GM23338 (cell line): ENCODE measurements around the gene SELENOM. TPM values are rescaled to one million over a fixed set of nuclear protein-coding genes. Genes with fewer than 3 reads are reported as not detected.

ENCODE experiments used
- ATAC-seq: fragments of 200-7000 bp; cut with Tn5 transposase; 3 replicates; pipeline ENCODE4 v1.9.1; 2020
- DNase-seq: peaks from one replicate; pipeline ENCODE4 v3.0.0-alpha.2; 2015; ENCODE audit warnings: low spot score
- H2AFZ ChIP-seq: fragments of 200-600 bp; sonication (generic); 2 replicates; pipeline ENCODE4 v1.8.0; 2016; ENCODE audit warnings: antibody characterized with exemption, mild to moderate bottlenecking, moderate library complexity
- H3F3A ChIP-seq: fragments of 200-600 bp; sonication (generic); replicated peaks from 2 replicates; pipeline ENCODE4 v1.8.0; 2017; ENCODE audit warnings: antibody characterized with exemption, mixed run types, low read depth
- H3K27ac ChIP-seq: fragments of 200-600 bp; sonication (generic); 2 replicates; pipeline ENCODE4 v1.6.1; 2016; ENCODE audit warnings: low read depth
- H3K27me3 ChIP-seq: fragments of 200-600 bp; sonication (generic); 2 replicates; pipeline ENCODE4 v1.8.0; 2016; ENCODE audit warnings: mild to moderate bottlenecking, mixed run types, moderate library complexity; ENCODE audit not compliant: insufficient read depth
- H3K36me3 ChIP-seq: fragments of 200-600 bp; sonication (generic); 2 replicates; pipeline ENCODE4 v1.8.0; 2016; ENCODE audit warnings: mild to moderate bottlenecking; ENCODE audit not compliant: insufficient read depth
- H3K4me1 ChIP-seq: fragments of 200-600 bp; sonication (generic); 2 replicates; pipeline ENCODE4 v1.8.0; 2016; ENCODE audit warnings: mild to moderate bottlenecking, moderate library complexity; ENCODE audit not compliant: insufficient read depth
- H3K4me2 ChIP-seq: fragments of 200-600 bp; sonication (generic); 2 replicates; pipeline ENCODE4 v1.7.1; 2017; ENCODE audit warnings: mixed run types
- H3K4me3 ChIP-seq: fragments of 200-600 bp; sonication (generic); 2 replicates; pipeline ENCODE4 v1.6.1; 2016; ENCODE audit warnings: mixed run types
- H3K79me2 ChIP-seq: fragments of 200-600 bp; sonication (generic); replicated peaks from 2 replicates; pipeline ENCODE4 v1.8.0; 2017; ENCODE audit warnings: mild to moderate bottlenecking; ENCODE audit not compliant: insufficient read depth
- H3K9me2 ChIP-seq: fragments of 200-600 bp; sonication (generic); 2 replicates; pipeline ENCODE4 v1.8.0; 2017; ENCODE audit not compliant: insufficient read depth
- H4K20me1 ChIP-seq: fragments of 200-600 bp; sonication (generic); replicated peaks from 2 replicates; pipeline ENCODE4 v1.8.0; 2017; ENCODE audit warnings: mild to moderate bottlenecking; ENCODE audit not compliant: insufficient read depth
- H3K27ac Mint-ChIP-seq: 2 replicates; pipeline ENCODE4 v1.8.0; 2020; ENCODE audit warnings: inconsistent platforms, mild to moderate bottlenecking, moderate library complexity, mixed read lengths
- H3K27me3 Mint-ChIP-seq: 3 replicates; pipeline ENCODE4 v1.8.0; 2022; ENCODE audit warnings: low read depth, mild to moderate bottlenecking, moderate library complexity, mixed read lengths, inconsistent platforms; ENCODE audit not compliant: insufficient read depth, poor library complexity
- H3K36me3 Mint-ChIP-seq: 3 replicates; pipeline ENCODE4 v1.8.0; 2021; ENCODE audit warnings: low read depth, mild to moderate bottlenecking, inconsistent platforms, moderate library complexity, mixed read lengths
- H3K4me1 Mint-ChIP-seq: 3 replicates; pipeline ENCODE4 v1.8.0; 2020; ENCODE audit warnings: mild to moderate bottlenecking, inconsistent platforms, mixed read lengths
- H3K4me3 Mint-ChIP-seq: 3 replicates; pipeline ENCODE4 v1.8.0; 2021; ENCODE audit warnings: moderate library complexity, mild to moderate bottlenecking, inconsistent platforms, mixed read lengths
- H3K9me3 Mint-ChIP-seq: 3 replicates; pipeline ENCODE4 v1.8.0; 2020; ENCODE audit warnings: moderate library complexity, mild to moderate bottlenecking, inconsistent platforms, mixed read lengths
- CREB1 ChIP-seq: fragments of 250-450 bp; sonication (Bioruptor Pico); IDR thresholded peaks from 2 replicates; pipeline ENCODE4 v1.5.0; 2020; ENCODE audit warnings: low read depth, mild to moderate bottlenecking, moderate library complexity
- EZH2 ChIP-seq: fragments of 200-600 bp; sonication (generic); IDR thresholded peaks from one replicate; pipeline ENCODE4 v1.8.0; 2017; ENCODE audit warnings: antibody characterized with exemption, mild to moderate bottlenecking, low read depth; ENCODE audit not compliant: unreplicated experiment
- EZH2phosphoT487 ChIP-seq: fragments of 200-600 bp; sonication (generic); IDR thresholded peaks from one replicate; pipeline ENCODE4 v1.8.1; 2018; ENCODE audit warnings: antibody characterized with exemption; ENCODE audit not compliant: unreplicated experiment
- JUNB ChIP-seq: IDR thresholded peaks from one replicate; pipeline ENCODE4 v1.6.1; 2016; ENCODE audit warnings: antibody characterized with exemption; ENCODE audit not compliant: unreplicated experiment
- STAT1 ChIP-seq: IDR thresholded peaks from one replicate; pipeline ENCODE4 v1.6.1; 2016; ENCODE audit warnings: antibody characterized with exemption; ENCODE audit not compliant: unreplicated experiment
- ZNF114 ChIP-seq: fragments of 250-450 bp; sonication (Bioruptor Pico); IDR thresholded peaks from 2 replicates; pipeline ENCODE4 v1.5.0; 2020; ENCODE audit warnings: mild to moderate bottlenecking, moderate library complexity
- polyA plus RNA-seq: library from polyadenylated mRNA; unstranded; fragments of >200 nt; fragmentation: Nextera tagmentation; extraction: Ambion mirVana; gene quantifications from 2 replicates; pipeline ENCODE4 v1.2.1, GENCODE V29; 2016
- total RNA-seq: library from RNA; depleted of rRNA; stranded (reverse); fragments of >200 nt; shearing (Covaris generic); gene quantifications from 2 replicates; pipeline ENCODE4 v1.2.3, GENCODE V29; 2014
- TF ChIP-seq, protein P1 (sequence below): fragments of 250-450 bp; sonication (Bioruptor Pico); IDR thresholded peaks from 2 replicates; pipeline ENCODE4 v1.5.0; 2020; ENCODE audit warnings: mild to moderate bottlenecking, moderate library complexity

Gene SELENOM
- total and polyA plus RNA-seq, 2 experiments from 2014 or later = 44.9 to 50.8 TPM

- TF ChIP-seq, protein P1, sequence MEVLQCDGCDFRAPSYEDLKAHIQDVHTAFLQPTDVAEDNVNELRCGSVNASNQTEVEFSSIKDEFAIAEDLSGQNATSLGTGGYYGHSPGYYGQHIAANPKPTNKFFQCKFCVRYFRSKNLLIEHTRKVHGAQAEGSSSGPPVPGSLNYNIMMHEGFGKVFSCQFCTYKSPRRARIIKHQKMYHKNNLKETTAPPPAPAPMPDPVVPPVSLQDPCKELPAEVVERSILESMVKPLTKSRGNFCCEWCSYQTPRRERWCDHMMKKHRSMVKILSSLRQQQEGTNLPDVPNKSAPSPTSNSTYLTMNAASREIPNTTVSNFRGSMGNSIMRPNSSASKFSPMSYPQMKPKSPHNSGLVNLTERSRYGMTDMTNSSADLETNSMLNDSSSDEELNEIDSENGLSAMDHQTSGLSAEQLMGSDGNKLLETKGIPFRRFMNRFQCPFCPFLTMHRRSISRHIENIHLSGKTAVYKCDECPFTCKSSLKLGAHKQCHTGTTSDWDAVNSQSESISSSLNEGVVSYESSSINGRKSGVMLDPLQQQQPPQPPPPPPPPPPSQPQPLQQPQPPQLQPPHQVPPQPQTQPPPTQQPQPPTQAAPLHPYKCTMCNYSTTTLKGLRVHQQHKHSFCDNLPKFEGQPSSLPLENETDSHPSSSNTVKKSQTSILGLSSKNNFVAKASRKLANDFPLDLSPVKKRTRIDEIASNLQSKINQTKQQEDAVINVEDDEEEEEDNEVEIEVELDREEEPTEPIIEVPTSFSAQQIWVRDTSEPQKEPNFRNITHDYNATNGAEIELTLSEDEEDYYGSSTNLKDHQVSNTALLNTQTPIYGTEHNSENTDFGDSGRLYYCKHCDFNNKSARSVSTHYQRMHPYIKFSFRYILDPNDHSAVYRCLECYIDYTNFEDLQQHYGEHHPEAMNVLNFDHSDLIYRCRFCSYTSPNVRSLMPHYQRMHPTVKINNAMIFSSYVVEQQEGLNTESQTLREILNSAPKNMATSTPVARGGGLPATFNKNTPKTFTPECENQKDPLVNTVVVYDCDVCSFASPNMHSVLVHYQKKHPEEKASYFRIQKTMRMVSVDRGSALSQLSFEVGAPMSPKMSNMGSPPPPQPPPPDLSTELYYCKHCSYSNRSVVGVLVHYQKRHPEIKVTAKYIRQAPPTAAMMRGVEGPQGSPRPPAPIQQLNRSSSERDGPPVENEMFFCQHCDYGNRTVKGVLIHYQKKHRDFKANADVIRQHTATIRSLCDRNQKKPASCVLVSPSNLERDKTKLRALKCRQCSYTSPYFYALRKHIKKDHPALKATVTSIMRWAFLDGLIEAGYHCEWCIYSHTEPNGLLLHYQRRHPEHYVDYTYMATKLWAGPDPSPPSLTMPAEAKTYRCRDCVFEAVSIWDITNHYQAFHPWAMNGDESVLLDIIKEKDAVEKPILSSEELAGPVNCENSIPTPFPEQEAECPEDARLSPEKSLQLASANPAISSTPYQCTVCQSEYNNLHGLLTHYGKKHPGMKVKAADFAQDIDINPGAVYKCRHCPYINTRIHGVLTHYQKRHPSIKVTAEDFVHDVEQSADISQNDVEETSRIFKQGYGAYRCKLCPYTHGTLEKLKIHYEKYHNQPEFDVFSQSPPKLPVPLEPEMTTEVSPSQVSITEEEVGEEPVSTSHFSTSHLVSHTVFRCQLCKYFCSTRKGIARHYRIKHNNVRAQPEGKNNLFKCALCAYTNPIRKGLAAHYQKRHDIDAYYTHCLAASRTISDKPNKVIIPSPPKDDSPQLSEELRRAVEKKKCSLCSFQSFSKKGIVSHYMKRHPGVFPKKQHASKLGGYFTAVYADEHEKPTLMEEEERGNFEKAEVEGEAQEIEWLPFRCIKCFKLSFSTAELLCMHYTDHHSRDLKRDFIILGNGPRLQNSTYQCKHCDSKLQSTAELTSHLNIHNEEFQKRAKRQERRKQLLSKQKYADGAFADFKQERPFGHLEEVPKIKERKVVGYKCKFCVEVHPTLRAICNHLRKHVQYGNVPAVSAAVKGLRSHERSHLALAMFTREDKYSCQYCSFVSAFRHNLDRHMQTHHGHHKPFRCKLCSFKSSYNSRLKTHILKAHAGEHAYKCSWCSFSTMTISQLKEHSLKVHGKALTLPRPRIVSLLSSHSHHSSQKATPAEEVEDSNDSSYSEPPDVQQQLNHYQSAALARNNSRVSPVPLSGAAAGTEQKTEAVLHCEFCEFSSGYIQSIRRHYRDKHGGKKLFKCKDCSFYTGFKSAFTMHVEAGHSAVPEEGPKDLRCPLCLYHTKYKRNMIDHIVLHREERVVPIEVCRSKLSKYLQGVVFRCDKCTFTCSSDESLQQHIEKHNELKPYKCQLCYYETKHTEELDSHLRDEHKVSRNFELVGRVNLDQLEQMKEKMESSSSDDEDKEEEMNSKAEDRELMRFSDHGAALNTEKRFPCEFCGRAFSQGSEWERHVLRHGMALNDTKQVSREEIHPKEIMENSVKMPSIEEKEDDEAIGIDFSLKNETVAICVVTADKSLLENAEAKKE (CRISPR knock-in tag) = no peak
- no peak for TF ChIP-seq EZH2phosphoT487
- no peak for TF ChIP-seq JUNB
- TF ChIP-seq EZH2 = no peak
- TF ChIP-seq CREB1 (CRISPR knock-in tag) = no peak
- no peak for TF ChIP-seq ZNF114 (CRISPR knock-in tag)
These were observed 19.6 kb downstream of the SELENOM start (continued) for GRCh38 chr22:31087744-31088215.

DNA sequence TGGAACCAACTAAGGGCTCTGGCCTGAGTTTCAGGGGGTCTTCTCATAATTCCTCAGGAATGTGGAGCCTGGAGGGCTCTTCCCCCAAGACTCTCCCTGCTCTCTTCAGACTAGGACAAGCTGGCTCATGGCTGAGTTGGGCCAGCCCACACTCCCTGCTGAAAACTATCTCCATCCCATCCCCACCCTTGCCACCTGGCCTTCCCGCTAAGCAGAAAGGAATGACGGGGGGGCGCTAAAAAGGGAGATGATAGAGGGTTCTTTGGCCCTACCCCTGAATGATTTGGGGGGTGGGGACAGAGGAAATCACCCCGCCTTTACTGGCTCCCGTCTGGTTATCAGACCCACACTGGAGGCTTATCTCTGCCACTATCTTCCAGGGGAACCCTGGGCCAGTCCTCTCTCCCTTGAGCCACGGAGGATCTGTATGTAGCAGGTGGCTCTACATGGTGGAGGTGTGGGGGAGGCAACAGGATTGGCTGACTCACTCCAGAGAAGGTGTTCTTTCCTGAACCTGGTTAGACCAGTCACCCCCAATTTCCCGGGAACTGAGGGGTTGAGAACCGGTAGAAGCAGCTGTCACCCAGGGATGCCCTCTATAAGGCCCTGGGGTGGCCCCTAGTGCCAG is 20.6 kb downstream of the SELENOM start:
- Histone ChIP-seq H3K9me2 (no peaks in the 10 kb centered on the region), H3K27ac (no peak overlapping the region), H3K27me3 (peaks cover 6% of the 10 kb centered on the region), H2AFZ (no peak overlapping the region), H3F3A (peaks cover 3% of the 10 kb centered on the region; the same call in 1 of the 2 replicates), H4K20me1 (peaks cover 1% of the 10 kb centered on the region; the same call in 1 of the 2 replicates), H3K4me1 (peaks cover 16% of the 10 kb centered on the region), H3K4me2 (no peak overlapping the region), H3K4me3 (no peak overlapping the region), H3K36me3 (no peaks in the 10 kb centered on the region), H3K79me2 (peaks cover 12% of the 10 kb centered on the region)
- peaks cover 28% of the 10 kb centered on the region for H3K4me1 Mint-ChIP-seq
- H3K9me3 Mint-ChIP-seq = no peaks in the 10 kb centered on the region
- DNase-seq (no peak), ATAC-seq (no peak)
- H3K27ac Mint-ChIP-seq = no peak overlapping the region
- no peak overlapping the region; the same call in 2 of the 3 replicates for H3K4me3 Mint-ChIP-seq
- H3K27me3 Mint-ChIP-seq = peaks cover 25% of the 10 kb centered on the region
- H3K36me3 Mint-ChIP-seq = no peaks in the 10 kb centered on the region; the same call in 2 of the 3 replicates
- TF ChIP-seq STAT1 (no peak), EZH2 (no peak)
